ENCODE measurements around the gene TMEM94. TPM values are rescaled to one million over a fixed set of nuclear protein-coding genes. Genes with fewer than 3 reads are reported as not detected.

The TMEM94 gene
- total and polyA plus RNA-seq, 2 experiments from 2014 or later = 43.5 to 53.5 TPM

GRCh38 chr17:75459590-75460267 lies 3.3 kb downstream of the TMEM94 start:
- 47% methylated on average over 9 of the region's 9 CpGs for WGBS (ENCODE audit: low lambda C conversion rate, missing lambda C conversion rate)
- Histone ChIP-seq H3K9me3 (ENCODE audit: low read depth) (no peaks in the 10 kb centered on the region), H3K27me3 (no peaks in the 10 kb centered on the region), H4K20me1 (ENCODE audit: insufficient read depth, poor library complexity, severe bottlenecking) (no peaks in the 10 kb centered on the region), H3K4me3 (no peak overlapping the region), H3K79me2 (peaks cover 54% of the 10 kb centered on the region), H2AFZ (no peak overlapping the region), H3K4me2 (peak overlapping the region; percentile 29), H3K36me3 (replicated peaks; ENCODE audit: insufficient read depth, low read depth) (no peaks in the 10 kb centered on the region), H3K27ac (peak overlapping the region; percentile 95), H3K9me2 (replicated peaks; ENCODE audit: insufficient read depth) (no peaks in the 10 kb centered on the region), H3K4me1 (ENCODE audit: insufficient read depth) (peaks cover 18% of the 10 kb centered on the region)
- TF ChIP-seq EZH2 (IDR thresholded peaks at IDR 0.05; ENCODE audit: borderline replicate concordance) (no peak), EZH2phosphoT487 (IDR thresholded peaks at IDR 0.05; ENCODE audit: low read depth, severe bottlenecking, unreplicated experiment) (no peak), CTCF (IDR thresholded peaks at IDR 0.05; ENCODE audit: poor library complexity) (no peak)
- DNase-seq (ENCODE audit: low spot score) = peak; percentile 63

- H3K9me2 ChIP-seq (replicated peaks; ENCODE audit: insufficient read depth) = no peaks in the 10 kb centered on the region
- H3K4me3 ChIP-seq = no peak overlapping the region
- H3K9me3 ChIP-seq (ENCODE audit: low read depth) = no peaks in the 10 kb centered on the region
- peak overlapping the region; percentile 95 for H3K27ac ChIP-seq
- peaks cover 18% of the 10 kb centered on the region for H3K4me1 ChIP-seq (ENCODE audit: insufficient read depth)
- no peak for DNase-seq (ENCODE audit: low spot score)
- TF ChIP-seq EZH2 (IDR thresholded peaks at IDR 0.05; ENCODE audit: borderline replicate concordance) (no peak), EZH2phosphoT487 (IDR thresholded peaks at IDR 0.05; ENCODE audit: low read depth, severe bottlenecking, unreplicated experiment) (no peak), CTCF (IDR thresholded peaks at IDR 0.05; ENCODE audit: poor library complexity) (no peak)
- H3K4me2 ChIP-seq = peak overlapping the region; percentile 29
- H3K27me3 ChIP-seq = no peaks in the 10 kb centered on the region
- no peak overlapping the region for H2AFZ ChIP-seq
- peaks cover 60% of the 10 kb centered on the region for H3K79me2 ChIP-seq
- no peaks in the 10 kb centered on the region for H4K20me1 ChIP-seq (ENCODE audit: insufficient read depth, poor library complexity, severe bottlenecking)
- 79% methylated on average over 4 of the region's 4 CpGs for WGBS (ENCODE audit: low lambda C conversion rate, missing lambda C conversion rate)
- no peaks in the 10 kb centered on the region for H3K36me3 ChIP-seq (replicated peaks; ENCODE audit: insufficient read depth, low read depth)
These were observed 3.9 kb downstream of the TMEM94 start for GRCh38 chr17:75460295-75460694.

GRCh38 chr17:75463603-75464002 lies 7.2 kb downstream of the TMEM94 start:
- H3K4me1 ChIP-seq (ENCODE audit: insufficient read depth) = peaks cover 5% of the 10 kb centered on the region

More at GRCh38 chr17:75463603-75464002, 7.2 kb downstream of the TMEM94 start:
- no peaks in the 10 kb centered on the region for H4K20me1 ChIP-seq (ENCODE audit: insufficient read depth, poor library complexity, severe bottlenecking)
- no peaks in the 10 kb centered on the region for H3K27me3 ChIP-seq
- TF ChIP-seq EZH2 (IDR thresholded peaks at IDR 0.05; ENCODE audit: borderline replicate concordance) (no peak), CTCF (IDR thresholded peaks at IDR 0.05; ENCODE audit: poor library complexity) (no peak), EZH2phosphoT487 (IDR thresholded peaks at IDR 0.05; ENCODE audit: low read depth, severe bottlenecking, unreplicated experiment) (no peak)
- no peak overlapping the region for H2AFZ ChIP-seq
- H3K9me2 ChIP-seq (replicated peaks; ENCODE audit: insufficient read depth) = no peaks in the 10 kb centered on the region
- H3K4me3 ChIP-seq = no peak overlapping the region
- 92% methylated on average over 2 of the region's 2 CpGs for WGBS (ENCODE audit: low lambda C conversion rate, missing lambda C conversion rate)
- H3K4me2 ChIP-seq = no peak overlapping the region
- no peak for DNase-seq (ENCODE audit: low spot score)
- H3K9me3 ChIP-seq (ENCODE audit: low read depth) = no peaks in the 10 kb centered on the region
- no peaks in the 10 kb centered on the region for H3K36me3 ChIP-seq (replicated peaks; ENCODE audit: insufficient read depth, low read depth)
- peaks cover 67% of the 10 kb centered on the region for H3K79me2 ChIP-seq
- no peak overlapping the region for H3K27ac ChIP-seq

Data from hepatocyte (in vitro differentiated cells).